BLaER1 treated with 17β-estradiol and CSF1 and Interleukin-3, amounts not matched to agents 10 nM and 100 nM (cell line): ENCODE measurements around the gene DNAH17.

ENCODE experiments used
- H3K27ac ChIP-seq, 11 experiments: shearing (Covaris generic); formaldehyde crosslinking; 2 replicates each; pipeline ENCODE4 v1.8.1; 2022
- H3K27me3 ChIP-seq, 11 experiments: shearing (Covaris generic); formaldehyde crosslinking; 2 replicates each; pipeline ENCODE4 v1.8.1; 2022
- H3K36me3 ChIP-seq, 11 experiments: shearing (Covaris generic); formaldehyde crosslinking; 2 replicates each; pipeline ENCODE4 v1.8.1; 2022
- H3K4me1 ChIP-seq, 10 experiments: shearing (Covaris generic); formaldehyde crosslinking; 2 replicates each; pipeline ENCODE4 v1.8.1; 2022
- H3K4me2 ChIP-seq, 11 experiments: shearing (Covaris generic); formaldehyde crosslinking; 2 replicates each; pipeline ENCODE4 v1.8.1; 2022
- H3K4me3 ChIP-seq, 10 experiments: shearing (Covaris generic); formaldehyde crosslinking; 2 replicates each; pipeline ENCODE4 v1.8.1; 2022
- H3K9ac ChIP-seq, 11 experiments: shearing (Covaris generic); formaldehyde crosslinking; 2 replicates each; pipeline ENCODE4 v1.8.1; 2022
- H3K9me3 ChIP-seq, 11 experiments: shearing (Covaris generic); formaldehyde crosslinking; replicated peaks in 1 of 11; 2 replicates each; pipeline ENCODE4 v1.8.1; 2022
- H4K20me1 ChIP-seq, 11 experiments: shearing (Covaris generic); formaldehyde crosslinking; 2 replicates each; pipeline ENCODE4 v1.8.1; 2022
- Cebpa-rat ChIP-seq, 11 experiments: shearing (Covaris generic); IDR thresholded peaks; 2 replicates each; pipeline ENCODE4 v1.8.1; 2022

The DNAH17 gene

DNA sequence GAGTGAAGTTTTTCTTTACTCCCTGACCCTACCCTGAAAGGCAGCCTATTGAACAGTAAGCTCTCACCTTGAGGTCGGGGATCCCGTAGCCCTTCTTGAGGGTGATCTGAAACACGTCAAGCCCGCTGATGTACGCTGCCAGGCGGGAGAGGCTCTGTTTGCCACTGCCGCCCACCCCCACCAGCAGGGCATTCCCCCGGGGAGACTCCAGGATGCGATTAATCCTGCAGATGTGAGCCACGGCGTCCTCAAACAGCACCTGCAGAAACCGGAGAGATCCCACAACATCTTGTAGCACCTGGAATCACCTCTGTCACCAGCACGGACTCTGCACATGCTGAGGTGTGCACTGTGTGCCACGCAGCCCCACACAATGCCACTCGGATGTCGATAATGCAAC is 102.0 kb downstream of the DNAH17 start:
- H3K4me1 ChIP-seq: peaks cover 10 to 43% (median 38%) of the 10 kb centered on the region in 10 experiments
- H3K9me3 ChIP-seq: peaks cover 0 to 13% (median 7%) of the 10 kb centered on the region in 11 experiments; a peak in 8 of 22 replicates
- H4K20me1 ChIP-seq: no peaks in the 10 kb centered on the region
- no peak for TF ChIP-seq Cebpa-rat (IDR thresholded peaks at IDR 0.05)
- H3K4me3 ChIP-seq: no peak overlapping the region
- H3K9ac ChIP-seq: no peak overlapping the region
- H3K4me2 ChIP-seq: peak overlapping the region in 8 of 11 experiments; percentile 58 to 94 (median 73); a peak in 17 of 22 replicates
- H3K36me3 ChIP-seq: 0 out of 22 replicates have a peak, but pooled peaks cover 0 to 16% (median 0%) of the 10 kb centered on the region in 11 experiments
- no peak overlapping the region for H3K27ac ChIP-seq
- H3K27me3 ChIP-seq: peaks cover 0 to 27% (median 12%) of the 10 kb centered on the region in 11 experiments; a peak in 14 of 22 replicates

DNA sequence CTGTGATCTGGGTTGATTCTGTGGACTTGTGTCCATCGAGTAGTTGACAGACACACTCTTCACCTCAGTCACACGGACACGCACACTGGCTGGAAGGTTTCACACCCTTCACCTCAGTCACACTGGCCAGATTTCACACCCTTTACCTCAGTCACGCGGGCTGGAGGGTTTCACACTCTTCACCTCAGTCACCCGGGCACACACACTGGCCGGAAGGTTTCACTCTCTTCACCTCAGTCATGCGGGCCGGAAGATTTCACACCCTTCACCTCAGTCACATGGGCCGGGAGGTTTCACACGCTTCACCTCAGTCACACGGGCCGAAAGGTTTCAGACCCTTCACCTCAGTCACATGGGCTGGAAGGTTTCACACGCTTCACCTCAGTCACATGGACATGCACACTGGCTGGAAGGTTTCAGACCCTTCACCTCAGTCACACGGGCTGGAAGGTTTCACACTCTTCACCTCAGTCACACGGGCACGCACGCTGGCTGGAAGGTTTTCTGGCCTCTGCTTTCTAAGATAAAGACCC is 102.5 kb downstream of the DNAH17 start:
- H3K9me3 ChIP-seq: peaks cover 0 to 13% (median 7%) of the 10 kb centered on the region in 11 experiments; a peak in 10 of 22 replicates
- peaks cover 0 to 27% (median 12%) of the 10 kb centered on the region in 11 experiments; a peak in 14 of 22 replicates for H3K27me3 ChIP-seq
- no peak for TF ChIP-seq Cebpa-rat (IDR thresholded peaks at IDR 0.05)
- no peak overlapping the region for H3K9ac ChIP-seq
- H4K20me1 ChIP-seq: no peaks in the 10 kb centered on the region
- H3K4me2 ChIP-seq: peak overlapping the region in 8 of 11 experiments; percentile 58 to 94 (median 73); a peak in 17 of 22 replicates
- peaks cover 10 to 43% (median 38%) of the 10 kb centered on the region in 10 experiments for H3K4me1 ChIP-seq
- 0 out of 22 replicates have a peak, but pooled peaks cover 0 to 16% (median 0%) of the 10 kb centered on the region in 11 experiments for H3K36me3 ChIP-seq
- no peak overlapping the region for H3K27ac ChIP-seq
- H3K4me3 ChIP-seq: no peak overlapping the region

DNA sequence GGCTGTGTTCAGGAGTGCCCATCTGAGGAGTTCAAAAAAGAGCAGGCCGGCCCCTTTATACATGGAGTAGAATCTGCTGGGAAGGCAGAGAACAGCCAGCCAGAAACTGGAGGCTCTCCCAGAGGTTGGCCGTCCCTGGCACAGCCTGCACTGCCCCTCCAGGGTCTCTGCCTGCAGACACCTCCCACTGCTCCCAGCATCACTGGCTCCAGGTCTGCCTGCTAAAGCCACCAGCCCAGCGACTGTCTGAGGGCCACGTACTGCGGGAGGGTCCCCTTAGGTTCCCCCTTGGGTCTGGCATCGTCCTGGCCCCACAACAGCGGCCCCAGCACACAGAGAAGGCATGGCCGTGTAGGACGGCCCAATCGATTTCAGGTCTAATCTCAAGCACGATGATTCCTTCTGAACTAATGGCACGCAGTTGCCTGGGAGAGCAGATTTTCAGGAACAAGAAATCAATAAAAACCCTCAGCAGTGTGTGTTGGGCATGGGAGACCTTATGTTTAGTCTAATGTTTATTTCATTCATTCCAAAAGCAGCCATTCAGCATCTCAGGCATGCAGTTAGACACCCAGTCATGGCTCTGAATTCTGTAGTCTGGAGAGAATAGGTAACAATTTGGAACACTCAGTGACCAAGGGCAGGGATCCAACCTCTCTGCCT is 103.1 kb downstream of the DNAH17 start:
- Histone ChIP-seq H3K27me3 (peaks cover 0 to 27% (median 12%) of the 10 kb centered on the region in 11 experiments; a peak in 14 of 22 replicates), H3K9ac (no peak overlapping the region), H3K4me1 (peaks cover 10 to 43% (median 38%) of the 10 kb centered on the region in 10 experiments), H4K20me1 (no peaks in the 10 kb centered on the region), H3K4me2 (peak overlapping the region in 9 of 11 experiments; percentile 70 to 94 (median 73); a peak in 17 of 22 replicates), H3K27ac (no peak overlapping the region), H3K9me3 (peaks cover 3 to 19% (median 10%) of the 10 kb centered on the region in 11 experiments; a peak in 13 of 22 replicates), H3K4me3 (no peak overlapping the region), H3K36me3 (0 out of 22 replicates have a peak, but pooled peaks cover 0 to 16% (median 0%) of the 10 kb centered on the region in 11 experiments)
- TF ChIP-seq Cebpa-rat (IDR thresholded peaks at IDR 0.05): no peak

GRCh38 chr17:78472035-78472905 is 104.9 kb downstream of the DNAH17 start:
- Histone ChIP-seq H3K9me3 (peaks cover 3 to 30% (median 14%) of the 10 kb centered on the region in 11 experiments; a peak in 13 of 22 replicates), H3K4me3 (peak overlapping the region in 2 of 10 experiments; percentile 15 to 16; a peak in 1 of 20 replicates), H3K36me3 (0 out of 22 replicates have a peak, but pooled peaks cover 0 to 16% (median 0%) of the 10 kb centered on the region in 11 experiments), H3K4me1 (peaks cover 10 to 43% (median 38%) of the 10 kb centered on the region in 10 experiments), H3K27ac (peak overlapping the region in 8 of 11 experiments; percentile 14 to 46 (median 34); a peak in 12 of 22 replicates), H3K9ac (peak overlapping the region in 8 of 11 experiments; percentile 4 to 46 (median 34); a peak in 7 of 22 replicates), H4K20me1 (no peaks in the 10 kb centered on the region), H3K4me2 (peak overlapping the region; percentile 66 to 94 (median 71)), H3K27me3 (peaks cover 0 to 27% (median 12%) of the 10 kb centered on the region in 11 experiments; a peak in 14 of 22 replicates)
- TF ChIP-seq Cebpa-rat (IDR thresholded peaks at IDR 0.05): no peak

- peaks cover 10 to 43% (median 38%) of the 10 kb centered on the region in 10 experiments for H3K4me1 ChIP-seq
- H3K9me3 ChIP-seq: peaks cover 3 to 32% (median 15%) of the 10 kb centered on the region in 11 experiments; a peak in 15 of 22 replicates
- peak overlapping the region in 6 of 11 experiments; percentile 70 to 94 (median 71); a peak in 5 of 22 replicates for H3K4me2 ChIP-seq
- H3K4me3 ChIP-seq: no peak overlapping the region
- TF ChIP-seq Cebpa-rat (IDR thresholded peaks at IDR 0.05): no peak
- no peak overlapping the region for H3K27ac ChIP-seq
- no peak overlapping the region for H3K9ac ChIP-seq
- H3K36me3 ChIP-seq: peaks cover 0 to 14% (median 0%) of the 10 kb centered on the region in 11 experiments; a peak in 1 of 22 replicates
- H4K20me1 ChIP-seq: no peaks in the 10 kb centered on the region
- peaks cover 0 to 27% (median 12%) of the 10 kb centered on the region in 11 experiments; a peak in 14 of 22 replicates for H3K27me3 ChIP-seq
These were observed 105.6 kb downstream of the DNAH17 start for GRCh38 chr17:78471635-78472034.

DNA sequence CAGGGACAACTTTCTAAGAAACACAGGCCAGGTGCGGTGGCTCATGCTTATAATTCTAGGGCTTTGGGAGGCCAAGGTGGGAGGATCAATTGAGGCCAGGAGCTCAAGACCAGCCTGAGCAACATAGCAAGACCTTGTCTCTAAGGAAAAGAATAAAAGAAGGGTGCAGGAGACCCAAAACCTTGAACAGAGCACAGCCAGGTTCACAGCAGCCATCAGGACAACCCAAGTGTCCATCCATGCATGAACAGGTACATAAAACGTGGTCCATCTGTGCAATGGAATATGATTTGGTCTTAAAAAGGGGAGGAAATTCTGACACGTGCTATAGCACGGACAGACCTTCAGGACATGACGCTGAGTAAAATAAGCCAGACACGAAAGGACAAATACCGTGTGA is 107.8 kb downstream of the DNAH17 start:
- no peaks in the 10 kb centered on the region for H4K20me1 ChIP-seq

GRCh38 chr17:78468366-78468765 is 108.8 kb downstream of the DNAH17 start:
- Histone ChIP-seq H3K4me2 (no peak overlapping the region), H3K36me3 (no peaks in the 10 kb centered on the region; a peak in 1 of 22 replicates), H3K9ac (no peak overlapping the region), H3K4me3 (no peak overlapping the region), H3K27ac (no peak overlapping the region), H3K9me3 (peaks cover 6 to 38% (median 19%) of the 10 kb centered on the region in 11 experiments; a peak in 18 of 22 replicates), H3K27me3 (no peaks in the 10 kb centered on the region), H4K20me1 (no peaks in the 10 kb centered on the region), H3K4me1 (peaks cover 10 to 22% (median 15%) of the 10 kb centered on the region in 10 experiments)
- TF ChIP-seq Cebpa-rat (IDR thresholded peaks at IDR 0.05): no peak

More for the DNA sequence above, 107.8 kb downstream of the DNAH17 start:
- H3K36me3 ChIP-seq: peaks cover 0 to under 1% (median 0%) of the 10 kb centered on the region in 11 experiments; a peak in 1 of 22 replicates
- no peak overlapping the region for H3K4me3 ChIP-seq
- no peak for TF ChIP-seq Cebpa-rat (IDR thresholded peaks at IDR 0.05)
- peaks cover 10 to 30% (median 25%) of the 10 kb centered on the region in 10 experiments for H3K4me1 ChIP-seq
- H3K27me3 ChIP-seq: peaks cover 0 to 11% (median 6%) of the 10 kb centered on the region in 11 experiments; a peak in 13 of 22 replicates
- H3K9ac ChIP-seq: no peak overlapping the region
- peaks cover 6 to 33% (median 16%) of the 10 kb centered on the region in 11 experiments; a peak in 18 of 22 replicates for H3K9me3 ChIP-seq
- H3K4me2 ChIP-seq: no peak overlapping the region
- H3K27ac ChIP-seq: no peak overlapping the region
